Psoas muscle (tissue), 8 donors: Measurements from ENCODE around the gene ZNF497. TPM values are rescaled to one million over a fixed set of nuclear protein-coding genes. Genes with fewer than 3 reads are reported as not detected.
A peak's percentile ranks its signal among the peaks of the same experiment; 100 is the strongest.

Experiments
- ATAC-seq, 4 donors: fragments of 200-7000 bp; cut with Tn5 transposase; one replicate each; pipeline ENCODE4 v1.9.1; 2020; ENCODE audit warnings: moderate library complexity in 3 of 4, mild to moderate bottlenecking in 2 of 4
- DNase-seq, 2 donors: peaks; one replicate each; pipeline ENCODE4 v3.0.0-alpha.2; 2020
- H3K27ac ChIP-seq: fragments of 200-600 bp; one replicate; pipeline ENCODE4 v1.8.0; 2022
- H3K27me3 ChIP-seq, 3 donors: fragments of 200-600 bp in 1 of 3; one replicate each; pipeline versions ENCODE4 v1.6.1 to v1.8.0; 2013 to 2022; ENCODE audit warnings: low read length in 2 of 3, mild to moderate bottlenecking in 2 of 3, moderate library complexity in 1 of 3; ENCODE audit not compliant: insufficient read depth in 3 of 3
- H3K36me3 ChIP-seq, 2 donors: fragments of 200-600 bp in 1 of 2; one replicate each; pipeline versions ENCODE4 v1.6.1 to v1.8.0; 2013 to 2022; ENCODE audit warnings: low read depth in 1 of 2, mild to moderate bottlenecking in 1 of 2, moderate library complexity in 1 of 2; ENCODE audit not compliant: insufficient read depth in 1 of 2
- H3K4me1 ChIP-seq: fragments of 200-600 bp; one replicate; pipeline ENCODE4 v1.8.0; 2022
- H3K4me3 ChIP-seq: fragments of 200-600 bp; one replicate; pipeline ENCODE4 v1.8.0; 2022; ENCODE audit warnings: mild to moderate bottlenecking
- H3K9me3 ChIP-seq: fragments of 200-600 bp; one replicate; pipeline ENCODE4 v1.8.0; 2022
- CTCF ChIP-seq: fragments of 200-600 bp; IDR thresholded peaks from one replicate; pipeline ENCODE4 v1.8.0; 2022; ENCODE audit warnings: antibody characterized with exemption
- WGBS, 3 donors: extraction: QIAGEN DNeasy Blood & Tissue Kit; methylation state at CpG; one replicate each; pipeline versions ENCODE4 v1.1.6 to v1.1.7; 2013; 5-methylcytosine and 5-hydroxymethylcytosine counted together
- intact Hi-C, 2 donors: fragments of 100-400 bp; cut with DNase I; formaldehyde crosslinking; loops; one replicate each; pipeline versions ENCODE4 v1.11.0 to v1.14.2; 2022
- polyA plus RNA-seq, 3 donors: library from polyadenylated mRNA; stranded (reverse); fragments of 200-250 nt; gene quantifications; one replicate each; pipeline ENCODE4 v1.2.3, GENCODE V29; 2013
- total RNA-seq, 4 donors: library from RNA; stranded (reverse); fragmentation: NEBNext Ultra II Directional in 2 of 4; extraction: Animal tissue kit (Norgen Biotek cat#: 25700) in 2 of 4; gene quantifications; one replicate each; pipeline versions ENCODE4 v1.2.1 to v1.2.4, GENCODE V29; 2021 to 2023
- donor health status: healthy with polysubstance abuse.
- donor health status: DM: no; HTN: no; CAD: no; lungs with moderate emphysema.
- donor health status: Bipolar disorder and iron deficiency.
- donor health status: healthy.
- donor health status: DM: yes; HTN: yes; CAD: no.
- donor health status: DM: no; HTN: no; CAD: no.
- donor health status: DM: no; HTN: no; CAD: no.
- donor health status: DM: yes; HTN: yes; CAD: no.

Gene ZNF497
- total and polyA plus RNA-seq, 7 donors: 0.08 to 0.43 (median 0.25) TPM

- no peak for DNase-seq
- no peak for TF ChIP-seq CTCF
- ATAC-seq: peak; percentile 31 to 57 (median 41)
- H3K4me1 ChIP-seq: no peaks in the 10 kb centered on the region
- H3K4me3 ChIP-seq: peak overlapping the region; percentile 59
- intact Hi-C loops: no loop called here
- H3K27me3 ChIP-seq: peaks cover 0 to 15% (median 4%) of the 10 kb centered on the region in 3 donors
- no peaks in the 10 kb centered on the region for H3K9me3 ChIP-seq
- H3K36me3 ChIP-seq: no peaks in the 10 kb centered on the region
- 22 to 38% (median 25%) methylated on average over 67 to 94 of the region's 94 CpGs for WGBS, 3 donors
- H3K27ac ChIP-seq: no peak overlapping the region
Measured at GRCh38 chr19:58355908-58356765, 6.4 kb downstream of the ZNF497 start.

GRCh38 chr19:58355215-58355796 lies 7.2 kb downstream of the ZNF497 start:
- no peak for TF ChIP-seq CTCF
- H3K4me3 ChIP-seq: no peak overlapping the region
- H3K4me1 ChIP-seq: no peaks in the 10 kb centered on the region
- WGBS, 3 donors: 88 to 93% (median 92%) methylated on average over 10 of the region's 10 CpGs
- no peak overlapping the region for H3K27ac ChIP-seq
- no peak for DNase-seq
- intact Hi-C loops: no loop called here
- no peak for ATAC-seq
- H3K27me3 ChIP-seq: peaks cover 0 to 22% (median 4%) of the 10 kb centered on the region in 3 donors
- H3K9me3 ChIP-seq: no peaks in the 10 kb centered on the region
- no peaks in the 10 kb centered on the region for H3K36me3 ChIP-seq

GRCh38 chr19:58354478-58355030 lies 8.0 kb downstream of the ZNF497 start:
- no peak for ATAC-seq
- Histone ChIP-seq H3K9me3 (no peaks in the 10 kb centered on the region), H3K27me3 (peaks cover 0 to 29% (median 4%) of the 10 kb centered on the region in 3 donors), H3K36me3 (no peaks in the 10 kb centered on the region), H3K27ac (no peak overlapping the region), H3K4me3 (no peak overlapping the region), H3K4me1 (no peaks in the 10 kb centered on the region)
- no peak for TF ChIP-seq CTCF
- no peak for DNase-seq
- 68 to 79% (median 74%) methylated on average over 6 of the region's 6 CpGs for WGBS, 3 donors
- intact Hi-C loops: no loop called here

- H3K36me3 ChIP-seq: no peaks in the 10 kb centered on the region
- no peak overlapping the region for H3K4me3 ChIP-seq
- H3K27me3 ChIP-seq: peaks cover 0 to 33% (median 4%) of the 10 kb centered on the region in 3 donors
- H3K27ac ChIP-seq: no peak overlapping the region
- intact Hi-C loops: no loop called here
- ATAC-seq: no peak
- DNase-seq: no peak
- WGBS, 3 donors: 80 to 84% (median 80%) methylated on average over 15 of the region's 15 CpGs
- no peaks in the 10 kb centered on the region for H3K4me1 ChIP-seq
- TF ChIP-seq CTCF: no peak
- no peaks in the 10 kb centered on the region for H3K9me3 ChIP-seq
Measured at GRCh38 chr19:58353717-58354477, 8.7 kb downstream of the ZNF497 start.
